ENCODE results near the gene UAP1L1.

UAP1L1 gene

DNA sequence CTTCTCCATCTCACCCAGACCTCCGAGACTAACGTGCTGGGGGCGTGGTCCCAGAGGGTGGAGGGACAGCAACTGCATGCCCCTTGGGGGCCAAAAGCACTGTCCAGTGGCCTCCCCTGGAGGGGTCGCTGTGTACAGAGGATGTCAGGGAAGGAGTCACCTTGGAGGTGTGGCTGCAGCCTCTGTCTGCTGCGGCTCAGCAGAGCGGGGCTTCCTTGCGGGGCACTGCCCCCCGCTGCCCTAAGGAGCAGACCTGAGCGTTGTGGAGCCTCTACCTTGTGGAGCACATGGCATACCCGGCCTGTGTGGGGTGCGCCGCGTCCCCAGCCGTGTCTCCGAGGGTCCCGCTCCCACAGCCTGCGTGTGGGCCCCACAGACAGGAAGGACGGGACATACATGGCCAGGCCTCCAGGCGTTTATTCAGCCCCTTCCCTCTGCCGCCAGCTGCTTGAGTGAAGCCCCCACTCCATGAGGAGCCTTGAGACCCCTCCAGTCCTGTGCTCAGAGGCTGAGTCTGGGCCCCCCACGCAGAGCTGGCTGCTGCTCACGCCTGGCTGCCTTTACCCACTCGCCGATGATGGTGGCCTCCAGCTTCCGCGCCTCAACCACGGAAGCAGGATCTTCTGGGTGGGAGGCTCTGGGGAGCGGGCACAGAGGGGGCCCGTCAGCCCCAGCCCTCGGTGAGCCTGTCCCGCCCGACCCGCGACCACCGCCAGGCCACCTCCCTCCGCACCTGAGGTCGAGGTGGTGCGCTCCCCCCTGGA lies 33.0 kb downstream of the UAP1L1 start:
- no peak overlapping the region for H3K4me3 ChIP-seq (ENCODE audit: low read depth, low read length)
- no peak for TF ChIP-seq MYC (IDR thresholded peaks at IDR 0.05; ENCODE audit: low read depth, low read length)
- TF ChIP-seq, protein P1, sequence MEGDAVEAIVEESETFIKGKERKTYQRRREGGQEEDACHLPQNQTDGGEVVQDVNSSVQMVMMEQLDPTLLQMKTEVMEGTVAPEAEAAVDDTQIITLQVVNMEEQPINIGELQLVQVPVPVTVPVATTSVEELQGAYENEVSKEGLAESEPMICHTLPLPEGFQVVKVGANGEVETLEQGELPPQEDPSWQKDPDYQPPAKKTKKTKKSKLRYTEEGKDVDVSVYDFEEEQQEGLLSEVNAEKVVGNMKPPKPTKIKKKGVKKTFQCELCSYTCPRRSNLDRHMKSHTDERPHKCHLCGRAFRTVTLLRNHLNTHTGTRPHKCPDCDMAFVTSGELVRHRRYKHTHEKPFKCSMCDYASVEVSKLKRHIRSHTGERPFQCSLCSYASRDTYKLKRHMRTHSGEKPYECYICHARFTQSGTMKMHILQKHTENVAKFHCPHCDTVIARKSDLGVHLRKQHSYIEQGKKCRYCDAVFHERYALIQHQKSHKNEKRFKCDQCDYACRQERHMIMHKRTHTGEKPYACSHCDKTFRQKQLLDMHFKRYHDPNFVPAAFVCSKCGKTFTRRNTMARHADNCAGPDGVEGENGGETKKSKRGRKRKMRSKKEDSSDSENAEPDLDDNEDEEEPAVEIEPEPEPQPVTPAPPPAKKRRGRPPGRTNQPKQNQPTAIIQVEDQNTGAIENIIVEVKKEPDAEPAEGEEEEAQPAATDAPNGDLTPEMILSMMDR (IDR thresholded peaks at IDR 0.05; ENCODE audit: low read depth, low read length): no peak
- TF ChIP-seq, protein P2, sequence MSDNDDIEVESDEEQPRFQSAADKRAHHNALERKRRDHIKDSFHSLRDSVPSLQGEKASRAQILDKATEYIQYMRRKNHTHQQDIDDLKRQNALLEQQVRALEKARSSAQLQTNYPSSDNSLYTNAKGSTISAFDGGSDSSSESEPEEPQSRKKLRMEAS (IDR thresholded peaks at IDR 0.05; ENCODE audit: low read depth, low read length): no peak
- TF ChIP-seq POLR2A (IDR thresholded peaks at IDR 0.05; ENCODE audit: extremely low read depth, insufficient read length): no peak
- no peak for DNase-seq (ENCODE audit: low read depth)

- TF ChIP-seq, protein P2 (IDR thresholded peaks at IDR 0.05; ENCODE audit: low read depth, low read length): no peak
- no peak for TF ChIP-seq MYC (IDR thresholded peaks at IDR 0.05; ENCODE audit: low read depth, low read length)
- TF ChIP-seq, protein P1 (IDR thresholded peaks at IDR 0.05; ENCODE audit: low read depth, low read length): no peak
- TF ChIP-seq POLR2A (IDR thresholded peaks at IDR 0.05; ENCODE audit: extremely low read depth, insufficient read length): no peak
- DNase-seq (ENCODE audit: low read depth): no peak
- no peak overlapping the region for H3K4me3 ChIP-seq (ENCODE audit: low read depth, low read length)
Measured at GRCh38 chr9:137110911-137111787, 33.8 kb downstream of the UAP1L1 start.

DNA sequence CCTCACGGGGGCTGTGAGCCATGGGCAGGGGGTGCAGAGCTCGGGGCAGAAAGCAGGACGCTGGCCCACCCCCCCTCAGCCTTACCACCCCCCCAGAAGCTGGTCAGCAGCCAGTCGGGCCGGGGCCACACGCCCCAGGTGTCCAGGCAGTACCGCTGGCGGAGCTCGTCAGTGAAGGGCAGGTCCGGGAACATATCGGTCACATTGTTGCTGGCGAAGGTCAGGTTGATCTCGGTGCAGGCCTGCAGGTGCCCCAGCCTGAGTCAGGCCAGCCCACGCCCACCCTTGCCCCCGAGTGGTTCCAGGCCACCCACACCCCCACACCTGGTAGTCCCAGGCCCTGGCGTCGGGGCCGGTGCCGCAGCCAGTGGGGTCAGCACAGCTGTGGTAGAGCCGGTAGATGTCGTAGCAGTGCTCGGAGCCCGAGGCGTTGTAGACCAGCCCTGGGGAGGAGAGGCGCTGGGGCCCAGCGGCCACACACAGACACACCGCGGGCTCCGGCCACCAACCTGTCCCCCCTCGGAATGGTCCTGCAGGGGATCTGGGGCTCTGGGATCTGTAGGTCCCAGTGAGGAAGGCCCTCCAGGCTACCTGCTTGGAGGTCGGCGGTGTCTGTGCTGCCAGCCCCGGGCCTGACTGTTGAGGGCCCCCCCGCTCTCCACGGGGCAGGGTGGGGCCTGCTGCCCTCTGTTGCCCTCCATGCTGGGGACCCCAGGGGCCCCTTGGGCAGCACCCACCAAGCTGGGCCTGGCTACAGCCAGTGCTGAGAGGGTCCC lies 34.7 kb downstream of the UAP1L1 start:
- DNase-seq (ENCODE audit: low read depth): no peak
- TF ChIP-seq POLR2A (IDR thresholded peaks at IDR 0.05; ENCODE audit: extremely low read depth, insufficient read length) (no peak), MYC (IDR thresholded peaks at IDR 0.05; ENCODE audit: low read depth, low read length) (no peak)
- TF ChIP-seq, protein P1 (IDR thresholded peaks at IDR 0.05; ENCODE audit: low read depth, low read length): no peak
- TF ChIP-seq, protein P2 (IDR thresholded peaks at IDR 0.05; ENCODE audit: low read depth, low read length): no peak
- no peak overlapping the region for H3K4me3 ChIP-seq (ENCODE audit: low read depth, low read length)

GRCh38 chr9:137112564-137113384 lies 35.5 kb downstream of the UAP1L1 start:
- TF ChIP-seq, protein P2 (IDR thresholded peaks at IDR 0.05; ENCODE audit: low read depth, low read length): no peak
- TF ChIP-seq POLR2A (IDR thresholded peaks at IDR 0.05; ENCODE audit: extremely low read depth, insufficient read length) (no peak), MYC (IDR thresholded peaks at IDR 0.05; ENCODE audit: low read depth, low read length) (no peak)
- TF ChIP-seq, protein P1 (IDR thresholded peaks at IDR 0.05; ENCODE audit: low read depth, low read length): no peak
- no peak overlapping the region for H3K4me3 ChIP-seq (ENCODE audit: low read depth, low read length)
- no peak for DNase-seq (ENCODE audit: low read depth)

Measured in NB4 (cell line).